IPS-11a (cell line): Measurements from ENCODE around the gene NPC1L1.
"Not testable (repeated sequence)": the region's sequence is repeated elsewhere in the genome, so short reads cannot be mapped to it uniquely, and the experiment has no call there.

ENCODE experiments used
- H3K4me3 ChIP-seq: one replicate; pipeline ENCODE4 v1.5.1; 2013; ENCODE audit warnings: low read depth, low read length, control low read depth

The NPC1L1 gene

GRCh38 chr7:44511236-44511635, 29.9 kb downstream of the NPC1L1 start:
- no peak overlapping the region for H3K4me3 ChIP-seq

- H3K4me3 ChIP-seq: no peak overlapping the region
These were observed 32.7 kb downstream of the NPC1L1 start for GRCh38 chr7:44508328-44509030.

- H3K4me3 ChIP-seq: not testable (repeated sequence)
These were observed 34.4 kb downstream of the NPC1L1 start for GRCh38 chr7:44506592-44507288.

- H3K4me3 ChIP-seq: no peak overlapping the region
These were observed 35.5 kb downstream of the NPC1L1 start for GRCh38 chr7:44505595-44505994.

GRCh38 chr7:44498230-44498954, 42.7 kb downstream of the NPC1L1 start:
- H3K4me3 ChIP-seq: no peak overlapping the region

- no peak overlapping the region for H3K4me3 ChIP-seq
These were observed 43.7 kb downstream of the NPC1L1 start for GRCh38 chr7:44497155-44498027.

GRCh38 chr7:44496385-44496784, 44.7 kb downstream of the NPC1L1 start:
- no peak overlapping the region for H3K4me3 ChIP-seq

- no peak overlapping the region for H3K4me3 ChIP-seq
These were observed 46.2 kb downstream of the NPC1L1 start for GRCh38 chr7:44494960-44495359.

GRCh38 chr7:44491229-44491628, 49.9 kb downstream of the NPC1L1 start:
- peak overlapping the region; percentile 96 for H3K4me3 ChIP-seq

- peak within 1 kb of the TSS; percentile 96 for H3K4me3 ChIP-seq
These were observed 50.6 kb downstream of the NPC1L1 start, which contains the start of gene NUDCD3 for GRCh38 chr7:44490351-44491200. TSS of gene NUDCD3 (minus strand) at chr7:44490658. CDS start at chr7:44490600, 58 bp downstream.

- H3K4me3 ChIP-seq: peak overlapping the region; percentile 96
These were observed 51.2 kb downstream of the NPC1L1 start for GRCh38 chr7:44489955-44490350.

GRCh38 chr7:44488955-44489354, 52.2 kb downstream of the NPC1L1 start:
- H3K4me3 ChIP-seq: no peak overlapping the region

- H3K4me3 ChIP-seq: no peak overlapping the region
These were observed 54.4 kb downstream of the NPC1L1 start for GRCh38 chr7:44486693-44487092.

GRCh38 chr7:44486001-44486400, 55.1 kb downstream of the NPC1L1 start:
- no peak overlapping the region for H3K4me3 ChIP-seq

- H3K4me3 ChIP-seq: no peak overlapping the region
These were observed 56.4 kb downstream of the NPC1L1 start for GRCh38 chr7:44484482-44485313.

GRCh38 chr7:44482502-44483485, 58.3 kb downstream of the NPC1L1 start:
- no peak overlapping the region for H3K4me3 ChIP-seq

- H3K4me3 ChIP-seq: no peak overlapping the region
These were observed 63.2 kb downstream of the NPC1L1 start for GRCh38 chr7:44477938-44478337.
